Mesenchymal stem cell (in vitro differentiated cells and primary cell): Measurements from ENCODE around the gene ADAM22.

Experiments used
- DNase-seq: peaks from one replicate; pipeline ENCODE4 v3.0.0-alpha.2; 2013
- H2AFZ ChIP-seq: one replicate; pipeline ENCODE4 v1.6.1; 2013; ENCODE audit warnings: low read depth, mild to moderate bottlenecking, control low read depth, inconsistent platforms, low read length, moderate library complexity
- H2AK5ac ChIP-seq: 2 replicates; pipeline ENCODE4 v1.6.1; 2013; ENCODE audit warnings: low read length, moderate library complexity, mild to moderate bottlenecking, inconsistent platforms; ENCODE audit not compliant: severe bottlenecking
- H2BK120ac ChIP-seq: one replicate; pipeline ENCODE4 v1.6.1; 2013; ENCODE audit warnings: low read depth, mild to moderate bottlenecking, inconsistent platforms, low read length, moderate library complexity
- H2BK12ac ChIP-seq, 2 experiments: one replicate each; pipeline ENCODE4 v1.6.1; 2013; ENCODE audit warnings: inconsistent platforms in 2 of 2, low read length in 2 of 2, mild to moderate bottlenecking in 2 of 2, moderate library complexity in 2 of 2, control low read depth in 1 of 2
- H2BK15ac ChIP-seq: one replicate; pipeline ENCODE4 v1.6.1; 2013; ENCODE audit warnings: mild to moderate bottlenecking, low read depth, inconsistent platforms; ENCODE audit not compliant: poor library complexity, severe bottlenecking
- H2BK5ac ChIP-seq: 2 replicates; pipeline ENCODE4 v1.6.1; 2013; ENCODE audit warnings: low read depth, mild to moderate bottlenecking, low read length, control low read depth, inconsistent platforms; ENCODE audit not compliant: poor library complexity, severe bottlenecking
- H3K14ac ChIP-seq, 2 experiments: one replicate each; pipeline ENCODE4 v1.6.1; 2013; ENCODE audit warnings: inconsistent platforms in 2 of 2, low read length in 2 of 2, control low read depth in 1 of 2, mild to moderate bottlenecking in 1 of 2, moderate library complexity in 1 of 2
- H3K18ac ChIP-seq, 2 experiments: one replicate each; pipeline ENCODE4 v1.6.1; 2013; ENCODE audit warnings: inconsistent platforms in 2 of 2, low read length in 2 of 2, control low read depth in 1 of 2, low read depth in 1 of 2, mild to moderate bottlenecking in 1 of 2
- H3K23ac ChIP-seq, 2 experiments: one replicate each; pipeline ENCODE4 v1.6.1; 2013; ENCODE audit warnings: inconsistent platforms in 2 of 2, low read length in 2 of 2, mild to moderate bottlenecking in 2 of 2, moderate library complexity in 2 of 2, control low read depth in 1 of 2
- H3K27ac ChIP-seq: 2 replicates; pipeline ENCODE4 v1.5.1; 2013; ENCODE audit warnings: mild to moderate bottlenecking, moderate library complexity, low read length, control low read depth, inconsistent platforms; ENCODE audit not compliant: poor library complexity, severe bottlenecking
- H3K27me3 ChIP-seq, 2 experiments: 2 replicates each; pipeline versions ENCODE4 v1.6.1 to v1.7.0; 2013; ENCODE audit warnings: low read length in 2 of 2, mild to moderate bottlenecking in 2 of 2, moderate library complexity in 2 of 2, control low read depth in 1 of 2, inconsistent platforms in 1 of 2; ENCODE audit not compliant: control insufficient read depth in 1 of 2, insufficient read depth in 1 of 2
- H3K36me3 ChIP-seq, 2 experiments: 2 replicates each; pipeline versions ENCODE4 v1.6.1 to v1.7.0; 2013; ENCODE audit warnings: low read length in 2 of 2, control low read depth in 1 of 2, inconsistent platforms in 1 of 2, low read depth in 1 of 2, mild to moderate bottlenecking in 1 of 2; ENCODE audit not compliant: insufficient read depth in 2 of 2, control insufficient read depth in 1 of 2
- H3K4ac ChIP-seq, 2 experiments: one replicate each; pipeline ENCODE4 v1.6.1; 2013; ENCODE audit warnings: inconsistent platforms in 2 of 2, low read length in 2 of 2, mild to moderate bottlenecking in 2 of 2, moderate library complexity in 2 of 2, control low read depth in 1 of 2, low read depth in 1 of 2
- H3K4me1 ChIP-seq: 2 replicates; pipeline ENCODE4 v1.6.1; 2013; ENCODE audit warnings: low read depth, low read length, control low read depth; ENCODE audit not compliant: control insufficient read depth, insufficient read depth
- H3K4me2 ChIP-seq: 2 replicates; pipeline ENCODE4 v1.6.1; 2013; ENCODE audit warnings: low read length, mild to moderate bottlenecking, inconsistent platforms; ENCODE audit not compliant: poor library complexity, severe bottlenecking
- H3K4me3 ChIP-seq, 2 experiments: 2 replicates each; pipeline versions ENCODE4 v1.5.1 to v1.7.0; 2013; ENCODE audit warnings: low read length in 2 of 2, mild to moderate bottlenecking in 2 of 2, control low read depth in 1 of 2, low read depth in 1 of 2; ENCODE audit not compliant: insufficient read depth in 1 of 2
- H3K79me1 ChIP-seq: replicated peaks from 2 replicates; pipeline ENCODE4 v1.6.1; 2013; ENCODE audit warnings: mild to moderate bottlenecking, control low read depth, low read length, inconsistent platforms; ENCODE audit not compliant: poor library complexity, severe bottlenecking
- H3K9ac ChIP-seq: 2 replicates; pipeline ENCODE4 v1.7.0; 2013; ENCODE audit warnings: mild to moderate bottlenecking, low read length, moderate library complexity
- H3K9me3 ChIP-seq: 2 replicates; pipeline ENCODE4 v1.7.0; 2013; ENCODE audit warnings: mild to moderate bottlenecking, low read length; ENCODE audit not compliant: control insufficient read depth
- H4K8ac ChIP-seq: one replicate; pipeline ENCODE4 v1.6.1; 2013; ENCODE audit warnings: inconsistent platforms, mild to moderate bottlenecking, low read length, moderate library complexity
- H4K91ac ChIP-seq: one replicate; pipeline ENCODE4 v1.6.1; 2013; ENCODE audit warnings: mild to moderate bottlenecking, low read length, inconsistent platforms
- WGBS: methylation state at CpG from one replicate; pipeline ENCODE4 v1.1.7; 2013; ENCODE audit warnings: mixed read lengths; 5-methylcytosine and 5-hydroxymethylcytosine counted together

ADAM22 gene

DNA sequence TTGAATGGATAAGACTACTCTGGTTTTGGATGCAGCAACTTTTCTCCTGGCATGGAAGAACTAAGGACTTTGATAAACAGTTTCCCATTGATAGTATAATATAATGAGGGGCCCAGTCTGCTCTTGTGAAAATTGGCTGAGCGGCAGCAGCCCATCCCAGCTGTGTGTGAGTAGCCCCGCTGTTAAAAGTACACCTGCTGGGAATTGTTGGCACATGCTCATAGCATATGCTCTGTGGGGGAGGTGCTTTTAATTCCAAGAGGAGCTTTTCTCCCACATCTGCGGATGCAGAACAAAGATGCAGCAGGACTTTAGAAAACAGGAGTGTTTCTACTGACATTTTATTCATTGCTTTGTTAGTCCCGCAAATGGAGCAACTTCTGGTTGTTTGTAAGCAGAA lies 266.7 kb downstream of the ADAM22 start:
- Histone ChIP-seq H4K8ac (no peak overlapping the region), H3K79me1 (no peaks in the 10 kb centered on the region), H3K9me3 (no peaks in the 10 kb centered on the region), H2BK12ac (no peak overlapping the region), H2BK5ac (no peak overlapping the region), H2BK120ac (no peak overlapping the region), H3K4me1 (no peaks in the 10 kb centered on the region), H3K9ac (no peak overlapping the region), H3K36me3 (peaks cover 4 to 47% of the 10 kb centered on the region in 2 experiments), H3K4me2 (no peak overlapping the region), H2AK5ac (no peak overlapping the region), H4K91ac (no peak overlapping the region), H3K23ac (no peak overlapping the region), H3K27me3 (no peaks in the 10 kb centered on the region), H3K14ac (no peak overlapping the region), H3K18ac (no peak overlapping the region), H2BK15ac (no peak overlapping the region), H3K4me3 (no peak overlapping the region), H2AFZ (no peak overlapping the region), H3K27ac (no peak overlapping the region), H3K4ac (no peak overlapping the region)
- WGBS = 89% methylated on average over 4 of the region's 4 CpGs
- no peak for DNase-seq

DNA sequence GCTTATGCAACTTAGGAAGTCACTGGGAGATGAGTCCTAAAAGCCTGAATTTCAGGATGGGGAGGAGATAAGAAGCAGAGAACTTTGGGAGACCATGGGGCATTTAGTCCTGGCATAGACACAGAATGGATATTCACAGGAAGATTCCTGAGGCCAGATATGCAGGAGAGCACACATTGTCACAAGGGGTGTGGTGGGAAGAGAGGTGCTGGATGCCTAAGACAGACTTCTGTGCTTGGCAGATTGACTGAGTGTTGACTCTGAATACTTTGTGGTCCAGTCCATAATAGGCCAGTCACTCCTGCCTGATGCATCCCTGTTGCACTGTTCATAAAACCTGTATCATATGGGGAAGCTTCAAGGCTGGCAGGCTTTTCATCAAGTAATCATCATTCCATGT lies 267.3 kb downstream of the ADAM22 start:
- no peak overlapping the region for H3K4me2 ChIP-seq
- H2AK5ac ChIP-seq = no peak overlapping the region
- DNase-seq = no peak
- no peak overlapping the region for H2BK15ac ChIP-seq
- no peak overlapping the region for H2BK120ac ChIP-seq
- no peaks in the 10 kb centered on the region for H3K27me3 ChIP-seq
- H2BK5ac ChIP-seq = no peak overlapping the region
- no peak overlapping the region for H3K18ac ChIP-seq
- peaks cover 4 to 53% of the 10 kb centered on the region in 2 experiments for H3K36me3 ChIP-seq
- no peak overlapping the region for H3K23ac ChIP-seq
- H3K27ac ChIP-seq = no peak overlapping the region
- no peak overlapping the region for H3K14ac ChIP-seq
- H3K79me1 ChIP-seq = no peaks in the 10 kb centered on the region
- no peak overlapping the region for H2BK12ac ChIP-seq
- no peak overlapping the region for H4K91ac ChIP-seq
- no peak overlapping the region for H4K8ac ChIP-seq
- H2AFZ ChIP-seq = no peak overlapping the region
- no peaks in the 10 kb centered on the region for H3K4me1 ChIP-seq
- no peaks in the 10 kb centered on the region for H3K9me3 ChIP-seq
- H3K4ac ChIP-seq = no peak overlapping the region
- no peak overlapping the region for H3K4me3 ChIP-seq
- H3K9ac ChIP-seq = no peak overlapping the region

DNA sequence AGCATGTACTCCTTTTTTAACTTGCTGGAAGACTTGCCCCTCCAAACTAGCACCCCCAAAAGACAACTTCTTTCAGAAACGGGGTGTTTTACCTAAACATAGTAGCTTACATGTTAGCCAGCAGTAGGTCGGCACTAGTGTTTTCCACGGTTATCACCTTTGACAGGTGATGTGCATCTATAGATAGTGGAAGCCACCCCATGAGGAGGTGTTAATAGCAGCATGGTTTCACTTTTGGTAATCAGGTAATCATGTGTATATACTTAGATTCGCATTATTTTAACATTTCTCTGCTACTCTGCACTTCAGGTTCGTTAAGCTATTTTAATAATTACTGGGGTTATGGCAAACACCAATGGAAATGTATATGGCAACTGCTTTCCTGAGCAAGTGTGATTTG lies 268.2 kb downstream of the ADAM22 start:
- no peak overlapping the region for H2AFZ ChIP-seq
- H4K91ac ChIP-seq = no peak overlapping the region
- no peak overlapping the region for H3K23ac ChIP-seq
- no peaks in the 10 kb centered on the region for H3K9me3 ChIP-seq
- H3K27ac ChIP-seq = no peak overlapping the region
- H2BK15ac ChIP-seq = no peak overlapping the region
- H2AK5ac ChIP-seq = no peak overlapping the region
- no peak overlapping the region for H3K14ac ChIP-seq
- DNase-seq = no peak
- H3K36me3 ChIP-seq = peaks cover 4 to 62% of the 10 kb centered on the region in 2 experiments
- H4K8ac ChIP-seq = no peak overlapping the region
- H2BK120ac ChIP-seq = no peak overlapping the region
- no peak overlapping the region for H3K4me3 ChIP-seq
- H3K4me2 ChIP-seq = no peak overlapping the region
- H2BK12ac ChIP-seq = no peak overlapping the region
- no peak overlapping the region for H2BK5ac ChIP-seq
- no peak overlapping the region for H3K9ac ChIP-seq
- H3K18ac ChIP-seq = no peak overlapping the region
- H3K4me1 ChIP-seq = no peaks in the 10 kb centered on the region
- H3K27me3 ChIP-seq = no peaks in the 10 kb centered on the region
- no peak overlapping the region for H3K4ac ChIP-seq
- 98% methylated on average over 5 of the region's 5 CpGs for WGBS
- no peaks in the 10 kb centered on the region for H3K79me1 ChIP-seq

GRCh38 chr7:88202799-88203198 lies 268.7 kb downstream of the ADAM22 start:
- H2AK5ac ChIP-seq = no peak overlapping the region
- H3K4me3 ChIP-seq = no peak overlapping the region
- H3K14ac ChIP-seq = no peak overlapping the region
- H3K79me1 ChIP-seq = no peaks in the 10 kb centered on the region
- H2BK12ac ChIP-seq = no peak overlapping the region
- no peak overlapping the region for H4K8ac ChIP-seq
- H3K9me3 ChIP-seq = no peaks in the 10 kb centered on the region
- no peak overlapping the region for H2BK15ac ChIP-seq
- peaks cover 7 to 67% of the 10 kb centered on the region in 2 experiments for H3K36me3 ChIP-seq
- no peak overlapping the region for H3K23ac ChIP-seq
- no peak overlapping the region for H3K27ac ChIP-seq
- H3K9ac ChIP-seq = no peak overlapping the region
- H3K18ac ChIP-seq = no peak overlapping the region
- H3K4me1 ChIP-seq = no peaks in the 10 kb centered on the region
- no peak overlapping the region for H2BK120ac ChIP-seq
- no peak overlapping the region for H2BK5ac ChIP-seq
- no peak for DNase-seq
- H3K27me3 ChIP-seq = no peaks in the 10 kb centered on the region
- no peak overlapping the region for H4K91ac ChIP-seq
- no peak overlapping the region for H3K4me2 ChIP-seq
- no CpG with 5 or more reads among the region's 3 CpGs for WGBS
- H2AFZ ChIP-seq = no peak overlapping the region
- H3K4ac ChIP-seq = no peak overlapping the region
